RCC 7860 (cell line): ENCODE measurements around the gene KYNU.
"Not testable (repeated sequence)": the region's sequence is repeated elsewhere in the genome, so short reads cannot be mapped to it uniquely, and the experiment has no call there.

Source experiments
- DNase-seq: peaks from one replicate; pipeline ENCODE4 v3.0.0-alpha.2; 2015; ENCODE audit warnings: low spot score
- FAIRE-seq: peaks from 2 replicates; lab custom pipeline; 2012; peaks lifted over from hg19 to GRCh38; lab: Jason Lieb, UNC

The KYNU gene

DNA sequence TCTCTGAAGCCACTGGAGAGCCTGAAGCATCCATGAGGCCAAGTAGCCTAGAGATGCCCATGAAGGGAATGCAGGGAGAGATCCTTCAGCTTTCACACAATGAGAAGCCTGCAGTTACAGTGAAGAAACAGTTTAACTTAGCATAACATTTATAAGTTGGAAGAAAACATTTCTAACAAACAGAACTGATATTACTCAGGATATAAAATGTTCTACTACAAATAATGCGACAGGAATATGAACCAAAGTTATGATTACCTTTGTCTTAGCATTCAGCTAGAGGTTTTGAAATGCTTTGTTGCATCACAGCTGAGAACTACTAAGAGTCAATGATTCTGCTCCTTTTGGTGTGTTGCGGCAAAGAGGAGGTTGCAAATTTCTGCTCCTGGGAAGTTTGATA is 6.9 kb upstream of the KYNU start:
- DNase-seq, result no peak
- no peak for FAIRE-seq

DNA sequence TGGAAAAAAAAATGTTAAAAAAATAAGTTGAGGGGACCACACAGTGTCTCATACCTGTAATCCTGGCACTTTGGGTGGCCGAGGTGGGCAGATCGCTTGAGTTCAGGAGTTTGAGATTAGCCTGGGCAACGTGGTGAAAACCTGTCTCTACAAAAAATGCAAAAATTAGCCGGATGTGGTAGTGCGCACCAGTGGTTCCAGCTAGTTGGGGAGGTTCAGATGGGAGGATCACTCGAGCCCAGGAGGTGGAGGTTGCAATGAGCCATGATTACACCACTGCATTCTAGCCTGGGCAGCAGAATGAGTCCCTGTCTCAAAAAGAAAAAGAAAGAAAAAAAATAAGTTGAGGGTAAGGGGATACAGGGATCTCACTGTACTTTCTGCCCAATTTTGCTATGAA is 6.1 kb upstream of the KYNU start:
- FAIRE-seq, result no peak
- no peak for DNase-seq

DNA sequence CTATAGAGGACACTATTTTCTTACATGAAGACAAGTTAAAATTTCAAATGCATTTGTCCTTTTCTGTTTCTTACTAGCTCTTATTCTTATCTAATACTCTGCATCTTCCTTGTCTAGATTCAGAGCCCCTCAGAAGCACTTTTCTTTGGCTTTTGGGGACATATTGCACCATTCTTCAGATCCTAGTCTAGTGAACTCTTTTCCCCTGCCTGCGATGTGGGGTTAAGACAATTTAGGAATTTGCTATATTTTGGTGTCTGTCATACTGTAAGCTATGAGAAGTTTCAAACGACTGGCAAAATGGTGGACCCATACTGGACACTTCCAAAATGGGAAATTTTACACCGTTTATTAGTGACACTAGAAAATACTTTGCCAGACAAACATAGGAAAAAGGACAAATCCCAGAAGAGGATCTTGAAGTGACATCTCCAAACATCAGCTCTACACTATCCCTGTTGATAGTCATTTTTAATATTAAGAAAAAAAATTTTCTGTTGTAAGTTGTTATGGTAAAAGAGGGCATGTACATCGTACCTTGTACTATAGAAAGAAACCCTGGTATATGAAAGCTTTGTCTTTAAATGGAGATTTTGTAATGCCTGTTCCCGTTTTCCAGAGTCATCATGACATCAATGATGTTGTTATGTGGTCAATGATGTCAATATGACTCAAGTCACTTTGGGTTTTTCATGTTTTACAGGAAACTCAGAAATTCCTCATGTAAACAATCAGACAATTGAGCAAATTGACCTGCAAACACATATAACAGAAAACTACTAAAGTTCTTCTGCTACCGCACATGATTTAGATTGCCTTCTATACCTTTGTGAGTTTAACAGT is 4.4 kb upstream of the KYNU start:
- FAIRE-seq (peak; percentile 7), DNase-seq (peak; percentile 54)

DNA sequence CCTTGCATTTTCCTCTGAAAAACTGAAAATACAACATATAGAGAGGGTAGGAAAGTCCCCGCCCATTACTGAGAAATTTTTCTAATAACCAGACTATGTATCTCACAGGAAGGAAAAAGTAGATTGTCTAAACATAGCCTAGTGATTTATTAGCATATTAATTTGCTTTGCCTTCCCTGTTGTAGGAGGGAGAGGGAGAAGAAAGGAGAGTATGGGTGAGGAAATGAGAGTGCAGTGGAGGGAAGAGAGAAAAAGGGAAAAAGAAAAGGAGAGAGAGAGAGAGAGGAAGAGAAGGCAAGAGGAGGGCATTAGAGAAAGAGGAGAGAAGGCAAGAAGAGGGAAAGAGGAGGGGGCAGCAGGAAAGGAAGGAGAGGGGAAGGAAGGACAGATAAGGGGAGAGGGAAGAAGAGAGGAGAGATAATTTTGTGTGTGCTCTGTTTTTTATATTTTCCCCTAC is 3.6 kb upstream of the KYNU start:
- no peak for FAIRE-seq
- no peak for DNase-seq

DNA sequence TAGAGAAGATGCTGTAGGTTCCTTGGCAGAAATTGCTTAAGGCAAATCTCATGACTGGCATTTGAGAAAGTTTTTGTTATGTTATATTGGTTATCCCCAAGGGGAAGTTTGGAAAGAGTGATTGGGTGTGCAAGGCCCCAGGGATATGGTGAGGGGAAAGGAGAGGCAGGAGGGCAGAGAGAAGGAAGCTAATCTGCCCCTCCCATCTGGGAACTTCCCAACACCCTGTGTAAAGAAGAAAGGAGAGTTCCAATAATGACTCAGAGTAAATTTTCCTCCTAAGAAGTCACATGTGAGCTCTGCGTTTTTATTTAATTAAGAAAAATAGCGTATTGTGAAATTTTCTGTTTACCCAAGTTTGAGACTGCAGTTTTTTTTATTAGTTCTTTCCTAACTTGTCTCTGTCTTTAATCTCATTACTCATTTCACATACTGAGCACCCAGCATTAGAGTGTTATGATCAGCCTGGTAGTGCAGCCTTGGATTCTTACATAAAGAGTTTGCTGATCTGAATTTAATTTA is 3.1 kb upstream of the KYNU start:
- FAIRE-seq, result no peak
- DNase-seq, result peak; percentile 50

DNA sequence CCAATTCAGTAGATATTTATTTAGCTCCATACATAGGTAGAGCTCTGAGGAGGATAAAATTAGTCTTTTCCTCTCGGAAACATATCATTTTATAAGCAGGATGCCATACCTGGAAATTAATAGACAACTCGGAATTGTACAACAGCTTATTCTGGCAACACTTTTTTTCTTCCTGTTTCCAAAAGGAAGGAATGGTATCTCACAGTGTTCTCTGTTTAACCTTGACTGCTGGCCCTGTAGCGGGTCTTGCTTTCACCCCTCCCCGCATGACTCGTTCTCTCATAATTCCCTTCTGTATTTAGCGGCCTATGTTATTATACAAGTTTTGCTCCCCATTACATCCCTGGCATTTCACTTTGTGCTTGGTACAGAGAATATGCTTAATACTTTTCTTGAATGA is 2.5 kb upstream of the KYNU start:
- FAIRE-seq (no peak), DNase-seq (no peak)

DNA sequence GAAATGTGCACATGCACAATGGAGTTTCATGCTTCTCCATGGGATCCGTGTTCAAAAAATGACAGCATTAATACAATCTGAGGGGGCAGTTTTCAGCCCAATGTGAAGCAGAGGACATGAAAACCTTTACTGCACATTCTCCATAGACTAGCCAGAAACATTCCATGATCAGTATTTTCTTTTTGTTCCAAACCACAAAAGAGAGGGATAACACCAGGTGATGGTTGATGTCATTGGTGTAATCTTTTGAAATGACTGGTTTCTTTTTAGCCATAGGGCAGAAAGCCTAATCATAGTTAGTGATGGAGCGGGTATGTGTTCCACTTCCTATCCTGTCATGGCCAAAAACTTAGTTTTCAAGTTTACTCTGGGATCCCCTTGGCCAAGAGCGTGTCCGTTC is 1.8 kb upstream of the KYNU start:
- FAIRE-seq (no peak), DNase-seq (peak; percentile 19)

DNA sequence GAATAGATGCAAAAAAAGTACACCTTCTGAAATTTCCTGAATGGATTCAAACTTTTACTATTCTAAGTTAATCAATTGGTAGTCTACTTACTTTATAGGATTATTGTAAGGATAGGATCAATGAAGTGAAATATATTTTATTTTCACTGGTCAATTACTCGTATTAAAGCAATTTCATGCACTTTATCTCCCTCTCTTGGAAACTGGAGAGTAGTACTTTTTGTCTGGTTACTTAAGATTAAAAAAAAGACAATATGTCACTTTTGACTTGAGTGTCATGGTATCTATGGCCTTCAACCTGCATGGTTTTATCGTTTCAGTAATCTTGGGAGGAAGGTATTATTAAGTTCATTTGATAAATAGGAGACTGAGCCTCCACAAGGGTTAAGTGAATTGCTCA is 1.0 kb upstream of the KYNU start:
- DNase-seq, result no peak
- no peak for FAIRE-seq

DNA sequence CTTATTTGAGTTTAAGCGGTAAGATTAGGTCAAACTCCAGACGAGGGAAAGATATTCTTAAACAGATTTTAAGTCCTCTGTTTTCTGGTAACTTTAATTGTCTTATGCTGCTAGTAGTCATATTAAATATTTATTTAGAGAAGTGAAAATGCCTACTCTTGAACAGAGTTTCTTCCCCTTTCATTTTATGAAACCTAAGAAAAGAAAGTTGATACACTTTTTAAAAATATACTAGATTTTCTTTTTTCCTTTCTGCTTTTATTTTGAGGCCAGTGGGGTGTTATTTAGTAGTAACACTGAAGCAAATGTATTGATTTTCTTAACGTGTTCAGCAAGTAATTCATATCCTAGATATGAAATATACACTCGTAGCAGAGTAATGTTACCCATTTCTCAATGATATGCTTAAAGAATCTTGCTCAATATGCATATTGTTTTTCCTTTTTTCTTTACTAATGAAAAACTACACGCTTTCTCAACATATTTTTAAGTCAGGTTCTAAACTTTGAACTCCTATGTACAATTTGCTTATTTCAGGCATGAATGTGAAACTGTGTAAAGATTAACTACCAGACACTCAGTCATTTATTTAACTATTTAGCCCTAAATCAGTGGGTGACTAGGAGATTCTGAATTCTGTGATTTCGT is 691 bp downstream of the KYNU start:
- FAIRE-seq, result peak; percentile 22
- DNase-seq, result no peak

DNA sequence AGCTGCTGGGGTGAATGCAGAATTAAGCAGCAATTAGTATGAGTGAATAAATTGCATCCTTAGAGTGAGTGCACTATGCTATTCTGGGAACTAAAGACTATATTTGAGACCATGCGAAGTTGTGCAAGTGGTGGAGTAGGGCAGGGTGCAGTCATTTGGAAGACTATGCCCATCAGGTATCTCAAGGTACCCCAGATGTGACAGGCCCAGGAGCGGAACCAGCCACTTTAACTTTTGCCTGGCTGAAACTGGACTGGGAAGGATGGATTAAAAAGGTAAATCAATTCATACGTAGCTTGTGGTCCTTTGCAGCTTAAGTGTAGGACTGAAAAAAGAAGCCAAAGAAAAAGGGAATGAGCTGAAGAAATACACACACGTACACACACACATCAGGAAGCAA is 1.7 kb downstream of the KYNU start:
- no peak for DNase-seq
- no peak for FAIRE-seq

DNA sequence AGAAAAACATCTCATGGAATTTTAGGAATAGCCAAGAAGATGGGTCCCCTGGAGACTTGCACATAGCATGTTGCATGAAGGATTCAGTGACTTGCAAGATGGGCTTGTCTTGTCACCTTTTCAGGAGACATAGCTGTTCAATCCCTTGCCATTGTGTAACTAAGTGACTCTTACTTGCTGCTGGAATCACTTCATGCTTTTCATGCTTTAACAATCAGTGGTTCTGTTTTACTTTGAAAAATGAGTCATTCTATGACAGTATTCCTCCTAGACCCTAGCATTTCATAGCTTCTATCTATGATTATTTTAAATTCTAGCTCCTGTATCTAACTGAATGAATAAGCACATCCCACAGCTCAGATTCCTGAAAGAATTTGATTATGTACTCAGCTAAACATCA is 2.8 kb downstream of the KYNU start:
- FAIRE-seq, result peak; percentile 68
- peak; percentile 81 for DNase-seq

DNA sequence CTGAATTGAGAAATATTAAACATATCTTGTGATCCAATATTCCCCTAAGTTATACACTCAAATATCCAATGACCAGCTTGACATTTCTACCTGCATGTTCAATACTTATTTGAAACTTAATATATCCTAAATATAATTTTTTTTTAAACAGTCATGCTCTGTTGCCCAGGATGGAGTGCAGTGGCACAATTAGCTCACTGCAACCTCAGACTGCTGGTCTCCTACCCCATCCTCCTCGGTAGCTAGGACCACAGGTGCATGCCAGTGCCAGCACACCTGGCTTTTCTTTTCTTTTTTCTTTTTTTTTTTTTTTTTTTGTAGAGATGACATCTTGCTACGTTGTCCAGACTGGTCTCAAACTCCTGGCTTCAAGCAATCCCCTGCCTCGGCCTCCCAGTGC is 4.2 kb downstream of the KYNU start:
- FAIRE-seq, result no peak
- no peak for DNase-seq

DNA sequence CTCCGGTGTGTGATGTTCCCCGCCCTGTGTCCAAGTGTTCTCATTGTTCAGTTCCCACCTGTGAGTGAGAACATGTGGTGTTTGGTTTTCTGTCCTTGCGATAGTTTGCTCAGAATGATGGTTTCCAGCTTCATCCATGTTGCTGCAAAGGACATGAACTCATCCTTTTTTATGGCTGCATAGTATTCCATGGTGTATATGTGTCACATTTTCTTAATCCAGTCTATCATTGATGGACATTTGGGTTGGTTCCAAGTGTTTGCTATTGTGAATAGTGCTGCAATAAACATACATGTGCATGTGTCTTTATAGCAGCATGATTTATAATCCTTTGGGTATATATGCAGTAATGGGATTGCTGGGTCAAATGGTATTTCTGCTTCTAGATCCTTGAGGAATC is 5.0 kb downstream of the KYNU start:
- DNase-seq, FAIRE-seq: not testable (repeated sequence)

DNA sequence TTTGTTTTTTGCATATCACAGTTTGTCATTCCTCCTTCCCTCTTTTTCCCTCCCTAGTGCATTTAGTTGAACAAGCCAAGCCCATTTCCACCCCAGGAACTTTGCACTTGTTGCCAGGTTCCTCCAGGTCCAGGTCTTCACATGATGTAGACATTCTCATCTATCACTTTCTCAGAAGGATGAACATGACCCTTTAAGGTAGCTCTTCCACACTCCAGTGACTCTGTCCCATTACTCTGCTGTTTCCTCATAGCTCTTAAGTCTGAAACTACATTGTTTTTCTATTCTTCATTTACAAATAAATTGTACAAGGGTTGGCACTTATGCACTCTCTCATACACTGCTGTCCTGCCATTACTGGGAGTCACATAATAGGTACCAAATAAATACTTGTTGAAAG is 6.1 kb downstream of the KYNU start:
- FAIRE-seq (no peak), DNase-seq (no peak)

DNA sequence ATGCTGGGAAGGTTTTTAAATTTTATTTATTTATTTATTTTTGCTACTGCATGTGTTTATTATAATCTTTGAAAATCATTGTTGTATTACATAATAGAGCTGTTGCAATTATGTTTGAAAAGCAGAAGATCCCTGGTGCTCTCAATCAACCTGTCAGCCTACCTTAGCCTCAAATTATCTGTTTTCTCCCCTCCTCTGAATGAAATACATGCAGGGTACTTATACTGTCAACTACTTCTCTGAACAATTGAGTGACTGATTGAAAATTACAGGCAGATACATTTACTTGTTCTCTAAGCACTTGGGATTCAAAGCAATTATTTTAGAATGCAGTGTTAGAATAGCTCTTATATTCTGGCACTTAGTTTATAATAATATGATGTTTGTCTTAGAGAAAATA is 8.1 kb downstream of the KYNU start:
- FAIRE-seq, result no peak
- DNase-seq, result no peak

DNA sequence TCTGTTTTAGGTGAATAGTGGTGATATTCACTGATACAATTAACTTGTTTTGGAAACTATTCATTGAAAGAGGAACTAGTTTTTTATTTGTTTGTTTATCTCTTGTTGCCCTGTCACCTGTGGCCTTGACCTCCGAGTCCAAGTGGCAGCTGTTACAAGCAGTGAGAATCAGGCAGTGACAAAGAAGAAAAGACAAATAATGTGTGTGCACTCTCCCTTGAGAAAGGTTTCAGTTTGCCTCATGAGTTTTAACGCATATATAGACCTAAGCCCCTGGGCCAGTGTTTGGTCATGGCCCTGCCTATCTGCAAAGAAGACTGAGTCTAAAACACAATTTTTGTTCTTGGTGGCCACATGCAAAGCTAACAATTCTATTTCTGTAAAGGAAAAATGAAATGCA is 15.3 kb downstream of the KYNU start:
- no peak for DNase-seq
- FAIRE-seq, result no peak

DNA sequence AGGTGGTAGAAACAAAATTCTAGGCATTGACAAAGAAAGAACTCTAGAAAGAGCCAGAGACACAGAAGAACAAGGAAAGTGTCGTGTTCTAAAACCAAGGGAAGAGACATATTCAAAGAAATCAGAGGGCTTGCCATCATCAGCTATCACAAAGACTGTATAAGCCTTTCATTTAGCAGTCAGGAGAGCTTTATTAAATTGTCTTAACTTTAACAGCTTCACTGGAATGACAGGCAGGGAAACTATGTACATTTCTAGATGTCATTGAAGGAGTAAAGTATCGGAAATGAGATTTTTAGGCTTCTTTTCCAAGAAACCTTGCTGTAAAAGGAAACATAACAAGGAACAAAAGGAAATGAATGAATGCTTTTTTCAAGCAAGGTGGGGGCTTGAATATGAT is 15.8 kb downstream of the KYNU start:
- DNase-seq, result no peak
- no peak for FAIRE-seq

DNA sequence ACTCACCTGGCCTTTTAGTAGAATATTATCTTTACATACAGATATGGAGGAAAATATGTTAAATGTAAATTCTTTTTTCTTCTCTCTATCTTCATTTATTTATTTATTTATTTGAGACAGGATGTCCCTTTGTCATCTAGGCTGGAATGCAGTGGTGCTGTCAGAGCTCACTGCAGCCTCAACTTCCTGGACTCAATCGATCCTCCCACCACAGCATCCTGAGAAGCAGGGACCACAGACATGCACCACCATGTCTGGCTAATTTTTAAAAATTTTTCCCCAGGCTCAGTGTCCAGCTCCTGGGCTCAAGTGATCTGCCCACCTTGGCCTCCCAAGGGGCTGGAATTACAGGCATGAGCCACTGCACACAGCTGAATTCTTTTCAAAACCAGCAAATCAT is 20.3 kb downstream of the KYNU start:
- DNase-seq (no peak), FAIRE-seq (no peak)

DNA sequence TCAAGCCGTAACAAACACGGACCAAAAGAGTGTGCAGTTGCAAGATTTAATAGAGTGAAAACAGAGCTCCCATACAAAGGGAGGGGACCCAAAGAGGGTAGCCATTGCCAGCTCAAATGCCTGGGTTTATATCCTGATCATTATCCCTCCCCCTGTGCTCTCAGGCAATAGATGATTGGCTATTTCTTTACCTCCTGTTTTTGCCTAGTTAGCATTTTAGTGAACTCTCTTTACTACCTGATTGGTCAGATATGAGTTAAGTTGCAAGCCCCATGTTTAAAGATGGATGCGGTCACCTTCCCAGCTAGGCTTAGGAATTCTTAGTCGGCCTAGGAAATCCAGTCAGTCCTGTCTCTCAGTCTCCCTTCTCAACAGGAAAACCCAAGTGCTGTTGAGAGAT is 22.9 kb downstream of the KYNU start:
- not testable (repeated sequence) for FAIRE-seq, DNase-seq

DNA sequence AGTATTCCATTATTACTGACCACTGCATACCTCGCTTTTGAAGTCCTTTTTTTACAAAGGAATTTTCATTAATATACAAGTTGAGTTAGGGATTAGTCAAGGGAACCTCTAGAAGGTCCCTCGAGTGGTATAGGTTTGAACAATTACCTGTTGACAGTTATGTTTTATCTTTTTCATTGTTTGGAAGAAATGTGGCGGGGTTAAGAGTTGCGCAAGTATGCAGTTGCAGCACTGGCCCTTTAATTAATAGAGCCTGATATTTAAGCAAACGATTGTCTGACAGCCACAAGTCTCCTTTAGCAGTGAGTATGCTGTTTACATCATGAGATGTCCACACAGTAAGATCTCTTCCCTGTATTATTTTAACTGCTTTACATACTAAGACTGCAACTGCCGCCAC is 24.3 kb downstream of the KYNU start:
- FAIRE-seq (no peak), DNase-seq (no peak)

DNA sequence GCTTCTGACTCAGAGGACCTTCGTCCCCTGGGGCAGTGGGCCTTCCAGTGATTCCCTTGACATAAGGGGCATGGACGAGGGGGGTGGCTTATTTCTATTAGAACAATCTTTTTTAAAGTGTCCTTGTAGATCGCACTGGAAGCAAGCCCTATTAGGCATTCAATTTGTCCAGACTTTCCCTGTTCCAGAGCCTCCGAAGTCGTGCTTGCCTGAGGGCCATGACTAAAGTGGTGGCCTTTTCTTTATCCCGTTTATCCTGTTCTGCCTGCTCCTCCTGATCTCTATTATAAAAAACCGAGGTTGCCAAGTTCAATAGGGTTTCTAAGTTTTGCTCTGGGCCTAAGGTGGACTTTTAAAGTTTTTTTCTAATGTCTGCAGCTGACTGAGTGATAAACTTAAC is 26.3 kb downstream of the KYNU start:
- not testable (repeated sequence) for DNase-seq, FAIRE-seq

DNA sequence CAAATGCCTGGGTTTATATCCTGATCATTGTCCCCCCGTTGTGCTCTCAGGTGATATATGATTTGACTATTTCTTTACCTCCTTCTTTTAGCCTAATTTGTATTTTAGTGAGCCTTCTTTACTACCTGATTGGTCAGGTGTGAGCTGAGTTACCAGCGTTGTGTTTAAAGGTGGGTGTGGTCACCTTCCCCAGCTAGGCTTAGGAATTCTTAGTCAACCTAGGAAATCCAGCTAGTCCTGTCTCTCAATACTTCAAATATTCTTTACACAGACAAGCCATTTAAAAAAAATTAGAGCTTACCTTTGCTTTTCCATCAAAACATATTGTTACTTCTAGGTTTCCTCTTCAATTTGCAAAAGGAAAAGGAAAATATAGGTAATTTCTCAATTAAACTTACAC is 30.2 kb downstream of the KYNU start:
- no peak for FAIRE-seq
- DNase-seq, result no peak
